Colonic mucosa (tissue), 4 donors: ENCODE data around the gene TBX15. TPM values are rescaled to one million over a fixed set of nuclear protein-coding genes. Genes with fewer than 3 reads are reported as not detected.

Source experiments
- DNase-seq: peaks from one replicate; pipeline ENCODE4 v3.0.0-alpha.2; 2020
- H3K27ac ChIP-seq: fragments of 200-600 bp; one replicate; pipeline ENCODE4 v1.8.0; 2021
- H3K27me3 ChIP-seq: fragments of 200-600 bp; one replicate; pipeline ENCODE4 v1.8.0; 2021
- H3K36me3 ChIP-seq: fragments of 200-600 bp; one replicate; pipeline ENCODE4 v1.8.0; 2021
- H3K4me1 ChIP-seq: fragments of 200-600 bp; one replicate; pipeline ENCODE4 v1.8.0; 2021; ENCODE audit warnings: mild to moderate bottlenecking
- H3K4me3 ChIP-seq: fragments of 200-600 bp; one replicate; pipeline ENCODE4 v1.8.0; 2021
- H3K9ac ChIP-seq, 2 donors: one replicate each; pipeline ENCODE4 v1.7.0; 2013; ENCODE audit warnings: control low read depth in 2 of 2, low read depth in 2 of 2, low read length in 2 of 2
- H3K9me3 ChIP-seq: fragments of 200-600 bp; one replicate; pipeline ENCODE4 v1.8.0; 2021
- CTCF ChIP-seq: fragments of 200-600 bp; IDR thresholded peaks from one replicate; pipeline ENCODE4 v1.8.0; 2022; ENCODE audit warnings: antibody characterized with exemption, mild to moderate bottlenecking
- intact Hi-C: fragments of 100-400 bp; cut with DNase I; formaldehyde crosslinking; loops from one replicate; pipeline ENCODE4 v1.14.1; 2022
- total RNA-seq, 2 donors: library from RNA; stranded (reverse); fragmentation: NEBNext Ultra II Directional in 1 of 2; extraction: Animal tissue kit (Norgen Biotek cat#: 25700) in 1 of 2; gene quantifications; one replicate each; pipeline ENCODE4 v1.2.1, GENCODE V29; 2021
- donor health status: healthy.
- donor health status: DM: no; HTN: no; CAD: no.
- donor health status: DM: no; HTN: no; CAD: no.

TBX15 gene
- total RNA-seq, 2 donors from 2014 or later = 0.11 TPM; not detected in 1

- H3K9ac ChIP-seq = no peak overlapping the region
Observed at GRCh38 chr1:118902711-118903191, 85.4 kb downstream of the TBX15 start.

GRCh38 chr1:118902299-118902698 is 85.8 kb downstream of the TBX15 start:
- DNase-seq = no peak
- no peak overlapping the region for H3K4me3 ChIP-seq
- intact Hi-C loops = no loop called here

More at GRCh38 chr1:118902711-118903191, 85.4 kb downstream of the TBX15 start:
- no peaks in the 10 kb centered on the region for H3K9me3 ChIP-seq
- no peak overlapping the region for H3K27ac ChIP-seq
- H3K4me1 ChIP-seq = no peaks in the 10 kb centered on the region
- no peak for DNase-seq
- H3K36me3 ChIP-seq = no peaks in the 10 kb centered on the region
- H3K27me3 ChIP-seq = no peaks in the 10 kb centered on the region
- H3K4me3 ChIP-seq = no peak overlapping the region
- intact Hi-C loops = no loop called here
- no peak for TF ChIP-seq CTCF

GRCh38 chr1:118900643-118901440 is 87.3 kb downstream of the TBX15 start:
- H3K4me3 ChIP-seq = no peak overlapping the region
- no peaks in the 10 kb centered on the region for H3K36me3 ChIP-seq
- no peak for TF ChIP-seq CTCF
- H3K9ac ChIP-seq = no peak overlapping the region
- H3K27me3 ChIP-seq = no peaks in the 10 kb centered on the region
- H3K27ac ChIP-seq = no peak overlapping the region
- H3K9me3 ChIP-seq = no peaks in the 10 kb centered on the region
- DNase-seq = no peak
- no peaks in the 10 kb centered on the region for H3K4me1 ChIP-seq
- intact Hi-C loops = no loop called here

More at GRCh38 chr1:118902299-118902698, 85.8 kb downstream of the TBX15 start:
- H3K27me3 ChIP-seq = no peaks in the 10 kb centered on the region
- no peaks in the 10 kb centered on the region for H3K36me3 ChIP-seq
- H3K4me1 ChIP-seq = no peaks in the 10 kb centered on the region
- H3K9me3 ChIP-seq = no peaks in the 10 kb centered on the region
- H3K27ac ChIP-seq = no peak overlapping the region
- H3K9ac ChIP-seq = no peak overlapping the region
- TF ChIP-seq CTCF = no peak

GRCh38 chr1:118899340-118899739 is 88.8 kb downstream of the TBX15 start:
- Histone ChIP-seq H3K27ac (no peak overlapping the region), H3K4me1 (no peaks in the 10 kb centered on the region), H3K27me3 (no peaks in the 10 kb centered on the region), H3K36me3 (no peaks in the 10 kb centered on the region), H3K4me3 (no peak overlapping the region), H3K9ac (no peak overlapping the region), H3K9me3 (no peaks in the 10 kb centered on the region)
- no peak for TF ChIP-seq CTCF
- no peak for DNase-seq
- intact Hi-C loops = no loop called here

- Histone ChIP-seq H3K9me3 (no peaks in the 10 kb centered on the region), H3K27me3 (no peaks in the 10 kb centered on the region), H3K9ac (no peak overlapping the region), H3K4me1 (no peaks in the 10 kb centered on the region), H3K36me3 (no peaks in the 10 kb centered on the region), H3K27ac (no peak overlapping the region), H3K4me3 (no peak overlapping the region)
- DNase-seq = no peak
- no peak for TF ChIP-seq CTCF
- intact Hi-C loops = no loop called here
Observed at GRCh38 chr1:118898712-118899111, 89.4 kb downstream of the TBX15 start.
